Muscle of arm (tissue), 12 donors: ENCODE data around the gene SMG6. TPM values are rescaled to one million over a fixed set of nuclear protein-coding genes. Genes with fewer than 3 reads are reported as not detected.
"Not testable (repeated sequence)": the region's sequence is repeated elsewhere in the genome, so short reads cannot be mapped to it uniquely, and the experiment has no call there.

Source experiments
- DNase-seq: peaks from one replicate; pipeline ENCODE4 v3.0.0-alpha.2; 2013
- polyA plus RNA-seq, 12 donors: library from polyadenylated mRNA; unstranded; fragments of 120-200 nt; gene quantifications; one replicate each; pipeline ENCODE4 v1.2.1, GENCODE V29; 2013; ENCODE audit not compliant: insufficient read length in 12 of 12

SMG6 gene
- polyA plus RNA-seq, 12 donors = 12.2 to 33.6 (median 18.2) TPM; not detected in 1

- not testable (repeated sequence) for DNase-seq
These were observed 13.3 kb upstream of the SMG6 start for GRCh38 chr17:2316916-2317205.

GRCh38 chr17:2312736-2313135, 9.2 kb upstream of the SMG6 start:
- no peak for DNase-seq

- no peak for DNase-seq
These were observed 6.0 kb upstream of the SMG6 start for GRCh38 chr17:2309338-2310154.

GRCh38 chr17:2304931-2305330, 1.3 kb upstream of the SMG6 start:
- DNase-seq = no peak

- no peak for DNase-seq
These were observed 794 bp downstream of the SMG6 start for GRCh38 chr17:2302778-2303203.

GRCh38 chr17:2299756-2300155, 3.8 kb downstream of the SMG6 start:
- DNase-seq = no peak

GRCh38 chr17:2299136-2299535, 4.4 kb downstream of the SMG6 start:
- DNase-seq = no peak

GRCh38 chr17:2297023-2297422, 6.6 kb downstream of the SMG6 start:
- DNase-seq = no peak

- no peak for DNase-seq
These were observed 8.0 kb downstream of the SMG6 start for GRCh38 chr17:2295575-2295974.

- no peak for DNase-seq
These were observed 11.5 kb downstream of the SMG6 start for GRCh38 chr17:2292100-2292499.

- no peak for DNase-seq
These were observed 13.6 kb downstream of the SMG6 start for GRCh38 chr17:2289878-2290478.

- DNase-seq = no peak
These were observed 20.3 kb downstream of the SMG6 start for GRCh38 chr17:2283302-2283701.

- DNase-seq = peak; percentile 72
These were observed 21.2 kb downstream of the SMG6 start for GRCh38 chr17:2282297-2282873.

GRCh38 chr17:2279707-2280106, 23.9 kb downstream of the SMG6 start:
- DNase-seq = no peak

GRCh38 chr17:2277429-2278170, 26.0 kb downstream of the SMG6 start:
- DNase-seq = no peak

GRCh38 chr17:2275722-2276121, 27.9 kb downstream of the SMG6 start:
- no peak for DNase-seq

GRCh38 chr17:2274414-2274813, 29.2 kb downstream of the SMG6 start:
- DNase-seq = no peak

GRCh38 chr17:2271985-2272702, 31.4 kb downstream of the SMG6 start:
- DNase-seq = no peak

- DNase-seq = no peak
These were observed 36.2 kb downstream of the SMG6 start for GRCh38 chr17:2267354-2267753.

- DNase-seq = no peak
These were observed 36.7 kb downstream of the SMG6 start for GRCh38 chr17:2266865-2267228.

GRCh38 chr17:2266045-2266864, 37.3 kb downstream of the SMG6 start:
- DNase-seq = no peak
